Bronchial epithelial cell (primary cell): ENCODE measurements around the gene NCLN. TPM values are rescaled to one million over a fixed set of nuclear protein-coding genes. Genes with fewer than 3 reads are reported as not detected.

Experiments
- DNase-seq: peaks from one replicate; pipeline ENCODE4 v3.0.0-alpha.2; 2010; ENCODE audit warnings: low read depth
- FAIRE-seq: peaks from 2 replicates; lab custom pipeline; 2011; peaks lifted over from hg19 to GRCh38; lab: Jason Lieb, UNC
- H3K27me3 ChIP-seq: 2 replicates; pipeline ENCODE4 v1.5.1; 2011; ENCODE audit warnings: low read length; ENCODE audit not compliant: control insufficient read depth, insufficient read depth
- H3K36me3 ChIP-seq: 2 replicates; pipeline ENCODE4 v1.5.1; 2011; ENCODE audit warnings: low read length; ENCODE audit not compliant: control insufficient read depth, insufficient read depth
- H3K4me3 ChIP-seq: 2 replicates; pipeline ENCODE4 v1.5.1; 2011; ENCODE audit warnings: mild to moderate bottlenecking, low read depth, low read length, control low read depth
- total RNA-seq: library from RNA; depleted of rRNA; stranded (reverse); fragments of >200 nt; gene quantifications from 2 replicates; pipeline ENCODE4 v1.2.1, GENCODE V29; 2014
- TF ChIP-seq, protein P1 (sequence below): IDR thresholded peaks from 2 replicates; pipeline ENCODE4 v1.5.1; 2011; ENCODE audit warnings: mild to moderate bottlenecking, moderate library complexity, low read length, control low read depth, inconsistent platforms; ENCODE audit not compliant: insufficient read depth, severe bottlenecking

The NCLN gene
- total RNA-seq, 1 donor from 2014 or later = 41.6 TPM

DNA sequence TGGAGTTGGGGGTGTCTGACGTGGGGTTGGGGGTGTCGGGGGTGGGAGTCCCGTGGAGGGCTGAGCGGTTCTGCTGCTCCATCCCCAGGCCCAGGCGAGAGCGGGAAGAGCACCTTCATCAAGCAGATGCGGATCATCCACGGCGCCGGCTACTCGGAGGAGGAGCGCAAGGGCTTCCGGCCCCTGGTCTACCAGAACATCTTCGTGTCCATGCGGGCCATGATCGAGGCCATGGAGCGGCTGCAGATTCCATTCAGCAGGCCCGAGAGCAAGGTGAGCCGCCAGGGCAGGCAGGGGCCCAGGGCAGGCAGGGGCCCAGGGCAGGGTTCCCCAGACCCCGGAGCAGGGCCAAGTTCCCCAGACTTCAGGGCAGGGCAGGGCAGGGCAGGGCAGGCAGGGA lies 37.2 kb upstream of the NCLN start:
- no peak for DNase-seq
- TF ChIP-seq, protein P1, sequence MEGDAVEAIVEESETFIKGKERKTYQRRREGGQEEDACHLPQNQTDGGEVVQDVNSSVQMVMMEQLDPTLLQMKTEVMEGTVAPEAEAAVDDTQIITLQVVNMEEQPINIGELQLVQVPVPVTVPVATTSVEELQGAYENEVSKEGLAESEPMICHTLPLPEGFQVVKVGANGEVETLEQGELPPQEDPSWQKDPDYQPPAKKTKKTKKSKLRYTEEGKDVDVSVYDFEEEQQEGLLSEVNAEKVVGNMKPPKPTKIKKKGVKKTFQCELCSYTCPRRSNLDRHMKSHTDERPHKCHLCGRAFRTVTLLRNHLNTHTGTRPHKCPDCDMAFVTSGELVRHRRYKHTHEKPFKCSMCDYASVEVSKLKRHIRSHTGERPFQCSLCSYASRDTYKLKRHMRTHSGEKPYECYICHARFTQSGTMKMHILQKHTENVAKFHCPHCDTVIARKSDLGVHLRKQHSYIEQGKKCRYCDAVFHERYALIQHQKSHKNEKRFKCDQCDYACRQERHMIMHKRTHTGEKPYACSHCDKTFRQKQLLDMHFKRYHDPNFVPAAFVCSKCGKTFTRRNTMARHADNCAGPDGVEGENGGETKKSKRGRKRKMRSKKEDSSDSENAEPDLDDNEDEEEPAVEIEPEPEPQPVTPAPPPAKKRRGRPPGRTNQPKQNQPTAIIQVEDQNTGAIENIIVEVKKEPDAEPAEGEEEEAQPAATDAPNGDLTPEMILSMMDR = no peak
- no peak for FAIRE-seq
- peaks cover 33% of the 10 kb centered on the region for H3K36me3 ChIP-seq
- H3K27me3 ChIP-seq = no peaks in the 10 kb centered on the region
- no peak overlapping the region for H3K4me3 ChIP-seq

DNA sequence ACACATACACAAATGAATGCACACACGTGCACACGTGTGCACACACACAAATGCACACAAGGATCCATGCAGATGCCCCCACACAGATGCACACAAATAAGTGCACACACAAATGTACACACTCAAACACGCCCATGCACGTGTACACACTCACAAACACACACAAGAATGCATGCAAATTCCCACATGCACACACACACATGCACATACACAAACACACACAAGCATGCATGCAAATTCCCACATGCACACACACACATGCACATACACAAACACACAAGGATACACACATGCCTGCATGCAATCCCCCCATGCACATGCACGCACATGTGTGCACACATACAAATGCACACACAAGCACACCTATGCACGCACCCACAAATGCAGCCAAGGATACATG lies 36.6 kb upstream of the NCLN start:
- Histone ChIP-seq H3K36me3 (peaks cover 33% of the 10 kb centered on the region), H3K27me3 (no peaks in the 10 kb centered on the region), H3K4me3 (no peak overlapping the region)
- FAIRE-seq (peak; percentile 98), DNase-seq (no peak)
- TF ChIP-seq, protein P1 = no peak

DNA sequence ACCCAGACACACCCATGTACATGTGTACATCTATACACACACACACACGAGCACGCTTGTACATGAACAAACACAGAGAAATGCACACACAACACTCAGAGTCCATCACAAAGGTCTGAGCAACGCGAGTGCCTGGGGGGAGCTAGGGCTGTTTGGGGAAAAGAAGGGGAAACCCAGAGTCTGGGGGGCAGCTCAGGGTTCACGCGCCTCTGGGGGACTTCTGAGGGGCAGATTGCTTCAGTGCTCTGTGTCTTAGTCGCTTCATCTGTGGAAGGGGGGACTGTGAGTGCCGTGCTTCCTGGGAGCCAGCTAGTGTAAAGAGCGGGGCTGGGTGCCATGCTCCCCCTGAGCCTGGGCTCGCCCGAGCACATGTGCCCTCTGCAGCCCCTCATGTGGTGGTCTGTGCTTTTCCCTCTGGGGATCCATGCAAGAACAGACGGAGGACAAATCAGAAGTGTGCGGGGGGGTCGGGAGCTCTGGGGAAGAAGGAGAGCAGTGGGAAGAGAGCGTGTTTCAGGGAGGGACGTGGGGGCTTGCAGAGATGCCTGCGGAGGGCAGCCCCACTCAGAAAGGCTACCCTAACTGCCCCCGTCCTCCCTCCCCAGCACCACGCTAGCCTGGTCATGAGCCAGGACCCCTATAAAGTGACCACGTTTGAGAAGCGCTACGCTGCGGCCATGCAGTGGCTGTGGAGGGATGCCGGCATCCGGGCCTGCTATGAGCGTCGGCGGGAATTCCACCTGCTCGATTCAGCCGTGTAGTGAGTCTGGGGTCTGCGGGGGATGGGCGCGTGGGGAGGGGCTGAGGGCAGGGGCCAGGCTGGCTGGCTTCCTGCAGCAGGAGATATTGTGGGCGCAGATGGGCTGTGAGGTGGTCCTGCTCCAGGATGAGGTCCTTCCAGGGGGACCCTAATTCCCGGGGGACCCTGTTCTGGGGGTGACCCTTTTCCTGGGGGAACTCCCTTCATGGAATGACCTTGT lies 35.9 kb upstream of the NCLN start:
- H3K27me3 ChIP-seq = no peaks in the 10 kb centered on the region
- H3K36me3 ChIP-seq = peaks cover 33% of the 10 kb centered on the region
- DNase-seq (no peak), FAIRE-seq (no peak)
- TF ChIP-seq, protein P1 = no peak
- H3K4me3 ChIP-seq = no peak overlapping the region

DNA sequence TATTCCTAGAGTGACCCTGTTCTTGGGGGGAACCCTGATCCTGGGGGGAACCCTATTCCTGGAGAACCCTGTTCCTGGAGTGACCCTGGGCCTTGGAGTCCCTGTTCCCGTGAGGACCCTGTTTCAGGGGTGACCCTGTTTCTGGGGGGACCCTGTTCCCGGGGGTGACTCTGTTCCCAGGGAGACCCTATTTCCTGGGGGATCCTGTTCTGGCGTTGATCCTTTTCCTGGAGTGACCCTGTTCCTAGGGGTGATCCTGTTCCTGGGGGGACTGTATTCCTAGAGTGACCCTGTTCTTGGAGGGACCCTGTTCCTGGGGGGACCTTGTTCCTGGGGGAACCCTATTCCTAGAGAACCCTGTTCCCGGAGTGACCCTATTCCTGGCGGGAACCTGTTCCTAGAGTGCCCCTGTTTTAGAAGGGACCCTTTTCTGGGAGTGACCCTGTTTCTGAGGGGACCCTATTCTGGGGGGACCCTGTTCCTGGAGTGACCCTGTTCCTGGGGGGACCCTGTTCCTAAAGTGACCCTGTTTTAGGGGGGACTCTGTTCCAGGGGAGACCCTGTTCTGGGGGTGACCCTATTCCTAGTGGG lies 34.9 kb upstream of the NCLN start:
- peaks cover 35% of the 10 kb centered on the region for H3K36me3 ChIP-seq
- no peak for DNase-seq
- H3K27me3 ChIP-seq = no peaks in the 10 kb centered on the region
- no peak for FAIRE-seq
- no peak overlapping the region for H3K4me3 ChIP-seq
- TF ChIP-seq, protein P1 = no peak

DNA sequence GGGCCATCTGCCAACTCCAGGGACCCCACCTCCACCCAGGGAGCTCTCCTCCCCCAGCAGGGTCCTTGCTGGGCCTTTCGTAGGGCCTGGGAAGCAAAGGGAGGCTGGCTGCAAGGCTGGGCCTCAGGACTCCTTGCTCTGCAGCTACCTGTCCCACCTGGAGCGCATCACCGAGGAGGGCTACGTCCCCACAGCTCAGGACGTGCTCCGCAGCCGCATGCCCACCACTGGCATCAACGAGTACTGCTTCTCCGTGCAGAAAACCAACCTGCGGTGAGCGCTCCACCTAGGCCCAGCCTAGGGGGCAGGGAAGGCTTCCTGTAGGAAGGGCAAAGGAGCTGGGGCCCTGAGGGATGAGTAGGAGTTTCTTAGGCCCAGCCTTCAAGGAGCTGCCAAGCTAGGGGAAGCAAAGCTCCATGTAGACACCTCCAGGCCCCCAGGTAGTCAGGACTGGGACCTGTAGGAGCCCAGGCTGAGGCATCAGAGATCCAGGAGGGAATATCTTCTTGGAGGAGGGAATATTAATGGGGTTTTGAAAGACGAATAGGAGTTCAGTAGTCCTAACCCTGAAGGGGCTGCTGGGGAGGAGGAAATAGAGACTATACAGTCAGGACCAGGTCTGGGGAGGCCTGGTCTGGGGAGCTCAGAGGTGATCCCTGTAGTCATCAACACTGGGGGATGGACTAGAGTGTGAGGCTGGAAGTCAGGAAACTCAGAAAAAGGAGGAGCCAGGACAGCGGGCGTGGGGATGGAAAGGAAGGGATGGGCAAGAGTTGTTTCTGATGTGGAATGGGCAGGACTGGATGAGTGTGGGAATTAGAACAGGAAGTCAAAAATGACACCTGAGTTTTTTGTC lies 33.9 kb upstream of the NCLN start:
- no peaks in the 10 kb centered on the region for H3K27me3 ChIP-seq
- no peak overlapping the region for H3K4me3 ChIP-seq
- peaks cover 38% of the 10 kb centered on the region for H3K36me3 ChIP-seq
- TF ChIP-seq, protein P1 = no peak
- FAIRE-seq = no peak
- peak; percentile 54 for DNase-seq
